T-helper 1 cell treated with Interleukin-12 subunit alpha and Interleukin-12 subunit beta and Interleukin-4 antibody, amounts not matched to agents 30 μg/mL and 1 μg/mL, for 36 hours (primary cell): ENCODE results near the gene ANKRD60.

Source experiments
- H3K27ac Mint-ChIP-seq: one replicate; pipeline ENCODE4 v1.8.0; 2021; ENCODE audit warnings: mild to moderate bottlenecking, mixed read lengths
- H3K27me3 Mint-ChIP-seq: one replicate; pipeline ENCODE4 v1.8.0; 2021; ENCODE audit warnings: low read depth, mixed read lengths
- H3K36me3 Mint-ChIP-seq: one replicate; pipeline ENCODE4 v1.8.0; 2021; ENCODE audit warnings: low read depth, mixed read lengths
- H3K4me1 Mint-ChIP-seq: one replicate; pipeline ENCODE4 v1.8.0; 2021; ENCODE audit warnings: low read depth, mixed read lengths
- H3K4me3 Mint-ChIP-seq: one replicate; pipeline ENCODE4 v1.8.0; 2021; ENCODE audit warnings: mild to moderate bottlenecking, moderate library complexity, mixed read lengths
- H3K9me3 Mint-ChIP-seq: one replicate; pipeline ENCODE4 v1.8.0; 2021; ENCODE audit warnings: mixed read lengths

The ANKRD60 gene

DNA sequence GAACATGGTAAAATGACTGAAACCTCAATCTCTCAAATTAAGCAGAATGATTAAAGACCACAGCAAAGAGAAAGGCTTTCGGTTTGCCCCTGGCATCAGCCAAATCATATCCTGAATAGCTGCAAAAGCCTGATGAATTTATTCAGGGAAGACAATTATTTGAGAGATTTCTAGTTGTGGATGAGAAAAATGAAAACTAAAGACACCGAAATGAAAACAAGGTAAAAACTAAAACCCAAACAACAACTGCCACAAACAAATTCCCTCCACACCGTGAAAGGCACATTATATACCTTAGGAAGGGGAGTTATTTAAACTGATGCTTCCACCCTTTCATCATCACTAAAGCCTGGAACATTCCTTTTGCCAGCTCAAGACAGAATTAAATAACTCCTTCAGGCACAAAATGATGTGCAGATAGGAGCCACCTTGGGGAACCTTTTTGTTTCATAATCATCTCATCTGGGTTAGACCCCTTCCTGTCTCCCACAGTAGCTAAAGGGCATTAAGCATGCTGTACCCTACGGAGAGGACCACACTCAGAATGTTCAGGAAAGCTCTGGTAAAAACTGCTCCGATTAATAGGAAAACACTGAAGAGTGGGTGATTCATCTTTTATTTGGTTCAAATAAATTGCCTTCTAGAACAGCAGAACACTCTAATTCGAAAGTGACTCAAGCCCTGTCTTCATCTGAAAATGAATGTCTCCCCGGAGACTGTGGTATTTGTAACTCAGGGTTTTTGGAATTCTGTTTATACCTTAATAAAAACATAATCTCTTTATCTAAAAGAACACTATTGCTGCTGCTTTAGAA, 9.1 kb upstream of the ANKRD60 start:
- Mint-ChIP-seq H3K4me1 (peaks cover 17% of the 10 kb centered on the region), H3K27ac (peak overlapping the region; percentile 81), H3K9me3 (no peaks in the 10 kb centered on the region), H3K4me3 (peak overlapping the region; percentile 91), H3K36me3 (peaks cover 28% of the 10 kb centered on the region), H3K27me3 (no peaks in the 10 kb centered on the region)

DNA sequence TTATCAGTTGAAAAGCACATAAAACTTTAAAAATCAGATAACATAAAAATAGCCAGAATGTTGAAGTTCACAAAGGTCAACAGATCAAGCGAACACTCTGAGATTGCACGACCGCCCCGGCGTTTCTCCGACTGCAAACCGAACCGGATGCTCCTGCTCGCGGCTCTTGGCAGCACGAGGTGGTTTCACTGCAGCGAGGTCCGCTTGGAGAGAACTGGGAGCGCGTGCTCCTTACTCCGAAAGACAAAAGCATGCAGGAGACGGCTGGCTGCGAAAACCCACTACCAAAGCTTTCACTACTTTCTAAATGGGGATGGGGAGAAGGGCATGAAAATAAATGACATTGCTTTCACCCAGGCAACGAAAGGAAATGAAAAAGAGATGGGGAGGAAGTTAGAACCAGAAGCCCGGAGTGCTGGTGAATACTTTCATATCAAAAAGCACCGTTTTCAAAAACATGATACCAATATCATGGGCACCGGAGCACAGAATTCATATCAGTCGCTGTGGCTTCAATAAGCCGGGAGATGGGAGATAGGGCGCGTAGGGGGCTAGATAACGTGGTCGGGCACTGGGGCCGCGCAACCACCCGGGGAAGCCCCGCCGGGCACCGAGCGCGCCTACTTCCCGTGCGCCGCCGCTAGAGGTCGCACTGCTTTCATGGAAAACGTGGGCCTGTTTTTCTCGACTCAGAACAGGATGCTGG, 8.3 kb upstream of the ANKRD60 start:
- peaks cover 21% of the 10 kb centered on the region for H3K36me3 Mint-ChIP-seq
- H3K4me1 Mint-ChIP-seq, result peaks cover 14% of the 10 kb centered on the region
- peak overlapping the region; percentile 81 for H3K27ac Mint-ChIP-seq
- peak overlapping the region; percentile 91 for H3K4me3 Mint-ChIP-seq
- no peaks in the 10 kb centered on the region for H3K27me3 Mint-ChIP-seq
- no peaks in the 10 kb centered on the region for H3K9me3 Mint-ChIP-seq

- Mint-ChIP-seq H3K27me3 (peaks cover 9% of the 10 kb centered on the region), H3K36me3 (peaks cover 28% of the 10 kb centered on the region), H3K9me3 (no peaks in the 10 kb centered on the region), H3K4me1 (peaks cover 14% of the 10 kb centered on the region), H3K4me3 (peak overlapping the region; percentile 8), H3K27ac (no peak overlapping the region)
Observed at GRCh38 chr20:58235010-58235409, 6.6 kb upstream of the ANKRD60 start.

DNA sequence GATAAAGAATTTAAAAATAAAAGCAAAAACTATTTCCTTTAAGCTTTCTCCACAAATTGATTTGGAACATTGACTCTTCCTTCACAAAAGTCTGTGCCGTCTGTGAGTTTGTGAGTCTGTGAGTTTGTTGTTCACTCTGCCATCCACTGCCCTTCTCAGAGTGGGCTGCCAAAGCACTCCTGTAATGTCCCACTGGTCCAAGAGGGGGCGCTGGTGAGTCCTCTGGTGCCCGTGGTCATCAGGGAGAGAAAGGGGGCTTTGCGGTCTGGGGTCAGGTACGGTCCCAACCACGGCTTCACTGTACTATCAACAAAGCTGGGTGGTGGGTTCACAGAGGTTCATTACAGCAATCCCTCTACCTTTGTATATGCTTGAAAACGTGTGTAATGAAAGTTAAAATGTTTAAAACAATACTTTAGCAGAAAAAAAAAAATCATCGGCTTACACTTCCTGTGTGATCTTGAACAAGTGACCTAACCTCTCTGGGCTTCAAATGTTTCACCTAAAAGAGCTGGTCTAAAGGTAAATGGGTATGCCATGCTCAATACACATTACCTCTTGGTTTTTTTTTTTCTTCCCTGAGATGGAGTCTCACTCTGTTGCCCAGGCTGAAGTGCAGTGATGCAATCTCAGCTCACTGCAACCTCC, 5.6 kb upstream of the ANKRD60 start:
- Mint-ChIP-seq H3K4me3 (no peak overlapping the region), H3K27ac (no peak overlapping the region), H3K4me1 (peaks cover 14% of the 10 kb centered on the region), H3K27me3 (peaks cover 19% of the 10 kb centered on the region), H3K9me3 (no peaks in the 10 kb centered on the region), H3K36me3 (peaks cover 27% of the 10 kb centered on the region)

- Mint-ChIP-seq H3K4me3 (no peak overlapping the region), H3K27me3 (peaks cover 23% of the 10 kb centered on the region), H3K9me3 (no peaks in the 10 kb centered on the region), H3K27ac (no peak overlapping the region), H3K4me1 (peaks cover 18% of the 10 kb centered on the region), H3K36me3 (peaks cover 26% of the 10 kb centered on the region)
Observed at GRCh38 chr20:58233393-58233792, 4.9 kb upstream of the ANKRD60 start.

DNA sequence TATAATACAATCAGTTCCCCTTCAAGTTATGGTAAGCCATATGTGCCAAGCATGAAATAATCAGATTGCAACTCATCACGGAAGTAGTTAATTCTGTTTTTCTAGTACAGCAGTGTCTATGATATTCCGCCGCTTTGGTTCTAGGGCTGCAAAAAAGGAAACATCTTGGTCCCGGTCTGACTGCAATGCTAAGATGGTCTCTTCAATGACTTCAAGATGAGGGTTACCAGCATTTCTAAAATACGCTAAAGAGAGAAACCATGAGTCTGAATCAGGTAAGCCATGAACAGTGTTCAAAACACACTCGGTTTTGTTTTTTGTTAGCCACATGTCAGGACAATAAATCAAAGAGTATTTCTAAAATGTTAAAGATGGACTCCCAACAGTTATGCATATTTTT, 3.2 kb upstream of the ANKRD60 start:
- Mint-ChIP-seq H3K4me1 (peaks cover 11% of the 10 kb centered on the region), H3K36me3 (peaks cover 29% of the 10 kb centered on the region), H3K4me3 (no peak overlapping the region), H3K27me3 (peaks cover 38% of the 10 kb centered on the region), H3K27ac (no peak overlapping the region), H3K9me3 (no peaks in the 10 kb centered on the region)

GRCh38 chr20:58229198-58229798, 845 bp upstream of the ANKRD60 start:
- Mint-ChIP-seq H3K36me3 (peaks cover 22% of the 10 kb centered on the region), H3K27ac (peak overlapping the region; percentile 5), H3K4me1 (peaks cover 4% of the 10 kb centered on the region), H3K4me3 (peak overlapping the region; percentile 49), H3K9me3 (no peaks in the 10 kb centered on the region), H3K27me3 (peaks cover 59% of the 10 kb centered on the region)

GRCh38 chr20:58228103-58228483, 360 bp downstream of the ANKRD60 start:
- peaks cover 22% of the 10 kb centered on the region for H3K36me3 Mint-ChIP-seq
- H3K4me1 Mint-ChIP-seq, result peaks cover 4% of the 10 kb centered on the region
- no peak overlapping the region for H3K4me3 Mint-ChIP-seq

GRCh38 chr20:58227391-58228102, 906 bp downstream of the ANKRD60 start:
- peaks cover 22% of the 10 kb centered on the region for H3K36me3 Mint-ChIP-seq

More at GRCh38 chr20:58228103-58228483, 360 bp downstream of the ANKRD60 start:
- Mint-ChIP-seq H3K27me3 (peaks cover 60% of the 10 kb centered on the region), H3K27ac (no peak overlapping the region), H3K9me3 (no peaks in the 10 kb centered on the region)

GRCh38 chr20:58225452-58226200, 2.8 kb downstream of the ANKRD60 start:
- Mint-ChIP-seq H3K27ac (no peak overlapping the region), H3K9me3 (no peaks in the 10 kb centered on the region)

More at GRCh38 chr20:58227391-58228102, 906 bp downstream of the ANKRD60 start:
- Mint-ChIP-seq H3K4me1 (peaks cover 4% of the 10 kb centered on the region), H3K27ac (no peak overlapping the region), H3K4me3 (no peak overlapping the region), H3K27me3 (peaks cover 60% of the 10 kb centered on the region), H3K9me3 (no peaks in the 10 kb centered on the region)

GRCh38 chr20:58224974-58225373, 3.5 kb downstream of the ANKRD60 start:
- Mint-ChIP-seq H3K27me3 (peaks cover 55% of the 10 kb centered on the region), H3K4me1 (peaks cover 9% of the 10 kb centered on the region), H3K9me3 (no peaks in the 10 kb centered on the region), H3K36me3 (peaks cover 14% of the 10 kb centered on the region), H3K4me3 (no peak overlapping the region), H3K27ac (no peak overlapping the region)

More at GRCh38 chr20:58225452-58226200, 2.8 kb downstream of the ANKRD60 start:
- Mint-ChIP-seq H3K4me1 (peaks cover 9% of the 10 kb centered on the region), H3K4me3 (no peak overlapping the region), H3K27me3 (peaks cover 57% of the 10 kb centered on the region), H3K36me3 (peaks cover 14% of the 10 kb centered on the region)

DNA sequence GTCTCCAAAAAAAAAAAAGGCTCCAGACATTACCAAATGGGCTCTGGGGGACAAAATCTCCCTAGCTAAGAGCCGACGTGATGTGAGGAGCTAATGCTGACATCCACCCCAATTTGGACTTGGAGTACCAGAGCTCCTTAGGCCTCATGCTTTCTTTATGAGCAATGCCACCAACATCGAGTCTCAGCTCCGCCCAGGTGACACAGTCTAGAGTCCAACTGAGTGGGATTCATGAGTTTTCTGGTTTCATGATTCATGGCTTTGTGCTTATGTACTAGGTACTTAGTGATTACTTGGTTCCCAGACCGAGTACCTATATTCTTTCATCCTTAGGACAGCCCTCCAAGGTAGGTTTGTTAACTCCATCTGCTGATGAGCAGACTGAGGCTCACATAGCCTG, 4.4 kb downstream of the ANKRD60 start:
- peaks cover 9% of the 10 kb centered on the region for H3K4me1 Mint-ChIP-seq
- H3K4me3 Mint-ChIP-seq, result no peak overlapping the region
- no peak overlapping the region for H3K27ac Mint-ChIP-seq
- peaks cover 8% of the 10 kb centered on the region for H3K9me3 Mint-ChIP-seq
- H3K36me3 Mint-ChIP-seq, result peaks cover 9% of the 10 kb centered on the region
- H3K27me3 Mint-ChIP-seq, result peaks cover 49% of the 10 kb centered on the region

- Mint-ChIP-seq H3K4me3 (no peak overlapping the region), H3K36me3 (peaks cover 5% of the 10 kb centered on the region), H3K9me3 (peaks cover 15% of the 10 kb centered on the region), H3K4me1 (peaks cover 4% of the 10 kb centered on the region), H3K27ac (no peak overlapping the region), H3K27me3 (peaks cover 50% of the 10 kb centered on the region)
Observed at GRCh38 chr20:58223358-58223941, 5.0 kb downstream of the ANKRD60 start.
